Neural cell (in vitro differentiated cells): ENCODE results near the gene TMEM39A. TPM values are rescaled to one million over a fixed set of nuclear protein-coding genes. Genes with fewer than 3 reads are reported as not detected.

ENCODE experiments used
- H2AFZ ChIP-seq: fragments of 200-600, 300-800 bp; sonication (generic), shearing (Covaris generic); 2 replicates; pipeline ENCODE4 v1.6.0; 2014; ENCODE audit warnings: low read depth, mild to moderate bottlenecking, antibody characterized with exemption, low read length, moderate library complexity
- H3F3A ChIP-seq: fragments of 200-600 bp; shearing (Covaris generic); 2 replicates; pipeline ENCODE4 v1.6.1; 2016; ENCODE audit warnings: mild to moderate bottlenecking, moderate library complexity, mixed read lengths, antibody characterized with exemption, low read length; ENCODE audit not compliant: insufficient read depth, poor library complexity, severe bottlenecking
- H3K27ac ChIP-seq: fragments of 200-600, 300-800 bp; sonication (generic), shearing (Covaris generic); 2 replicates; pipeline ENCODE4 v1.5.1; 2014; ENCODE audit warnings: mild to moderate bottlenecking, low read length, moderate library complexity
- H3K27me3 ChIP-seq: fragments of 300-800, 200-600 bp; sonication (generic), shearing (Covaris generic); 2 replicates; pipeline ENCODE4 v1.6.0; 2014; ENCODE audit warnings: mild to moderate bottlenecking, low read depth, low read length, moderate library complexity; ENCODE audit not compliant: insufficient read depth
- H3K36me3 ChIP-seq: fragments of 300-800, 200-600 bp; sonication (generic), shearing (Covaris generic); 2 replicates; pipeline ENCODE4 v1.5.1; 2014; ENCODE audit warnings: mild to moderate bottlenecking, antibody characterized with exemption, low read length, moderate library complexity; ENCODE audit not compliant: insufficient read depth
- H3K4me2 ChIP-seq: fragments of 300-800, 200-600 bp; sonication (generic), shearing (Covaris generic); 2 replicates; pipeline ENCODE4 v1.6.0; 2014; ENCODE audit warnings: mild to moderate bottlenecking, low read length
- H3K4me3 ChIP-seq: fragments of 300-800, 200-600 bp; sonication (generic), shearing (Covaris generic); 2 replicates; pipeline ENCODE4 v1.5.1; 2014; ENCODE audit warnings: mild to moderate bottlenecking, low read length, moderate library complexity
- H3K79me2 ChIP-seq: fragments of 200-600 bp; shearing (Covaris generic); replicated peaks from 2 replicates; pipeline ENCODE4 v1.6.0; 2014; ENCODE audit warnings: mild to moderate bottlenecking, low read length, moderate library complexity; ENCODE audit not compliant: insufficient read depth
- H3K9ac ChIP-seq: fragments of 300-800, 200-600 bp; sonication (generic), shearing (Covaris generic); 2 replicates; pipeline ENCODE4 v1.6.1; 2016; ENCODE audit warnings: mild to moderate bottlenecking, low read length, mixed read lengths
- H3K9me2 ChIP-seq: fragments of 200-600 bp; shearing (Covaris generic); 2 replicates; pipeline ENCODE4 v1.6.1; 2016; ENCODE audit warnings: mild to moderate bottlenecking, low read length, mixed read lengths; ENCODE audit not compliant: insufficient read depth
- H3K9me3 ChIP-seq: fragments of 200-600, 300-800 bp; sonication (generic), shearing (Covaris generic); 2 replicates; pipeline ENCODE4 v1.6.1; 2016; ENCODE audit warnings: mild to moderate bottlenecking, mixed run types, low read length, moderate library complexity, mixed read lengths
- H4K20me1 ChIP-seq: fragments of 200-600 bp; shearing (Covaris generic); 2 replicates; pipeline ENCODE4 v1.6.1; 2016; ENCODE audit warnings: mild to moderate bottlenecking, mixed run types; ENCODE audit not compliant: insufficient read depth
- EP300 ChIP-seq: fragments of 450-650 bp; conservative IDR thresholded peaks from 2 replicates; pipeline ENCODE4 v1.6.1; 2014; ENCODE audit warnings: antibody characterized with exemption, mild to moderate bottlenecking, moderate library complexity; ENCODE audit not compliant: poor library complexity, severe bottlenecking
- EZH2 ChIP-seq: fragments of 200-600, 300-800 bp; shearing (Covaris generic), sonication (generic); IDR thresholded peaks from 2 replicates; pipeline ENCODE4 v1.6.1; 2014; ENCODE audit warnings: antibody characterized with exemption, low read length, borderline replicate concordance, mild to moderate bottlenecking; ENCODE audit not compliant: insufficient read depth, poor library complexity, severe bottlenecking
- MXI1 ChIP-seq: fragments of 450-650 bp; conservative IDR thresholded peaks from 2 replicates; pipeline ENCODE4 v1.6.1; 2014; ENCODE audit warnings: antibody characterized with exemption, mild to moderate bottlenecking; ENCODE audit not compliant: poor library complexity, severe bottlenecking
- POLR2AphosphoS5 ChIP-seq: IDR thresholded peaks from 2 replicates; pipeline ENCODE4 v1.6.1; 2012
- RAD21 ChIP-seq: fragments of 450-650 bp; conservative IDR thresholded peaks from 2 replicates; pipeline ENCODE4 v1.6.1; 2014; ENCODE audit warnings: antibody characterized with exemption, mild to moderate bottlenecking, moderate library complexity
- SMC3 ChIP-seq: fragments of 450-650 bp; conservative IDR thresholded peaks from 2 replicates; pipeline ENCODE4 v1.6.1; 2014; ENCODE audit warnings: antibody characterized with exemption, mild to moderate bottlenecking, moderate library complexity; ENCODE audit not compliant: poor library complexity
- TAF1 ChIP-seq: IDR thresholded peaks from 2 replicates; pipeline ENCODE4 v1.6.1; 2012; ENCODE audit warnings: low read depth
- polyA plus RNA-seq: library from polyadenylated mRNA; depleted of rRNA; stranded (reverse); fragments of >200 nt; gene quantifications from 2 replicates; pipeline ENCODE4 v1.2.3, GENCODE V29; 2014
- TF ChIP-seq, protein P1 (sequence below): IDR thresholded peaks from 2 replicates; pipeline ENCODE4 v1.6.1; 2012; ENCODE audit warnings: borderline replicate concordance
- TF ChIP-seq, protein P2 (sequence below): fragments of 450-650 bp; IDR thresholded peaks from 2 replicates; pipeline ENCODE4 v1.5.1; 2014; ENCODE audit warnings: antibody characterized with exemption, mild to moderate bottlenecking, moderate library complexity; ENCODE audit not compliant: poor library complexity, severe bottlenecking

TMEM39A gene
- polyA plus RNA-seq, 1 donor from 2014 or later, result 21.1 TPM

GRCh38 chr3:119508172-119508845 is 44.9 kb upstream of the TMEM39A start:
- no peak overlapping the region for H3K4me2 ChIP-seq
- H4K20me1 ChIP-seq, result no peaks in the 10 kb centered on the region
- no peak overlapping the region for H3K9ac ChIP-seq
- H3K36me3 ChIP-seq, result no peaks in the 10 kb centered on the region
- no peak overlapping the region for H3K27ac ChIP-seq
- no peaks in the 10 kb centered on the region for H3F3A ChIP-seq
- no peaks in the 10 kb centered on the region for H3K9me2 ChIP-seq
- no peak overlapping the region for H2AFZ ChIP-seq
- no peak overlapping the region for H3K4me3 ChIP-seq
- no peak for TF ChIP-seq EZH2
- no peak for TF ChIP-seq TAF1
- TF ChIP-seq, protein P1, sequence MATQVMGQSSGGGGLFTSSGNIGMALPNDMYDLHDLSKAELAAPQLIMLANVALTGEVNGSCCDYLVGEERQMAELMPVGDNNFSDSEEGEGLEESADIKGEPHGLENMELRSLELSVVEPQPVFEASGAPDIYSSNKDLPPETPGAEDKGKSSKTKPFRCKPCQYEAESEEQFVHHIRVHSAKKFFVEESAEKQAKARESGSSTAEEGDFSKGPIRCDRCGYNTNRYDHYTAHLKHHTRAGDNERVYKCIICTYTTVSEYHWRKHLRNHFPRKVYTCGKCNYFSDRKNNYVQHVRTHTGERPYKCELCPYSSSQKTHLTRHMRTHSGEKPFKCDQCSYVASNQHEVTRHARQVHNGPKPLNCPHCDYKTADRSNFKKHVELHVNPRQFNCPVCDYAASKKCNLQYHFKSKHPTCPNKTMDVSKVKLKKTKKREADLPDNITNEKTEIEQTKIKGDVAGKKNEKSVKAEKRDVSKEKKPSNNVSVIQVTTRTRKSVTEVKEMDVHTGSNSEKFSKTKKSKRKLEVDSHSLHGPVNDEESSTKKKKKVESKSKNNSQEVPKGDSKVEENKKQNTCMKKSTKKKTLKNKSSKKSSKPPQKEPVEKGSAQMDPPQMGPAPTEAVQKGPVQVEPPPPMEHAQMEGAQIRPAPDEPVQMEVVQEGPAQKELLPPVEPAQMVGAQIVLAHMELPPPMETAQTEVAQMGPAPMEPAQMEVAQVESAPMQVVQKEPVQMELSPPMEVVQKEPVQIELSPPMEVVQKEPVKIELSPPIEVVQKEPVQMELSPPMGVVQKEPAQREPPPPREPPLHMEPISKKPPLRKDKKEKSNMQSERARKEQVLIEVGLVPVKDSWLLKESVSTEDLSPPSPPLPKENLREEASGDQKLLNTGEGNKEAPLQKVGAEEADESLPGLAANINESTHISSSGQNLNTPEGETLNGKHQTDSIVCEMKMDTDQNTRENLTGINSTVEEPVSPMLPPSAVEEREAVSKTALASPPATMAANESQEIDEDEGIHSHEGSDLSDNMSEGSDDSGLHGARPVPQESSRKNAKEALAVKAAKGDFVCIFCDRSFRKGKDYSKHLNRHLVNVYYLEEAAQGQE, result no peak
- TF ChIP-seq RAD21, result no peak
- TF ChIP-seq SMC3, result no peak
- TF ChIP-seq, protein P2, sequence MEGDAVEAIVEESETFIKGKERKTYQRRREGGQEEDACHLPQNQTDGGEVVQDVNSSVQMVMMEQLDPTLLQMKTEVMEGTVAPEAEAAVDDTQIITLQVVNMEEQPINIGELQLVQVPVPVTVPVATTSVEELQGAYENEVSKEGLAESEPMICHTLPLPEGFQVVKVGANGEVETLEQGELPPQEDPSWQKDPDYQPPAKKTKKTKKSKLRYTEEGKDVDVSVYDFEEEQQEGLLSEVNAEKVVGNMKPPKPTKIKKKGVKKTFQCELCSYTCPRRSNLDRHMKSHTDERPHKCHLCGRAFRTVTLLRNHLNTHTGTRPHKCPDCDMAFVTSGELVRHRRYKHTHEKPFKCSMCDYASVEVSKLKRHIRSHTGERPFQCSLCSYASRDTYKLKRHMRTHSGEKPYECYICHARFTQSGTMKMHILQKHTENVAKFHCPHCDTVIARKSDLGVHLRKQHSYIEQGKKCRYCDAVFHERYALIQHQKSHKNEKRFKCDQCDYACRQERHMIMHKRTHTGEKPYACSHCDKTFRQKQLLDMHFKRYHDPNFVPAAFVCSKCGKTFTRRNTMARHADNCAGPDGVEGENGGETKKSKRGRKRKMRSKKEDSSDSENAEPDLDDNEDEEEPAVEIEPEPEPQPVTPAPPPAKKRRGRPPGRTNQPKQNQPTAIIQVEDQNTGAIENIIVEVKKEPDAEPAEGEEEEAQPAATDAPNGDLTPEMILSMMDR, result no peak
- no peak for TF ChIP-seq POLR2AphosphoS5
- TF ChIP-seq MXI1, result no peak
- no peak for TF ChIP-seq EP300
- no peaks in the 10 kb centered on the region for H3K9me3 ChIP-seq
- no peaks in the 10 kb centered on the region for H3K79me2 ChIP-seq
- H3K27me3 ChIP-seq, result no peaks in the 10 kb centered on the region

DNA sequence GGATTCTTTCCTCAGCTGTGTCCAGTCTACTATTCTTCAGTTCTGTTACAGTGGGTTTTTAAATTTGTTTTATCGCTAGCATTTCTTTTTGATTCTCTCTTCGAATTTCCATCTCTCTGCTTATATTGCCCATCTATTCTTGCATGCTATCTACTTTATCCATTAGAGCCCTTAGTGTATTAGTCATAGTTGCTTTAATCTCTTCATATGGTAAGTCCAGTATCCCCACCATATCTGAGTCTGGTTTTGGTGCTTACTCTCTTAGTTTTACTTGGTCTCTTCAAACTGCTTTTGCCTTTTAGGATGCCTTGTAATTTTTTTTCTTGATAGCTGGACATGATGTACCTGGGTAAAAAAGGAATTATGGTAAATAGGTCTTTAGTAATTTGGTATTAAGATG is 44.0 kb upstream of the TMEM39A start:
- H3K27ac ChIP-seq, result no peak overlapping the region
- no peaks in the 10 kb centered on the region for H3K9me2 ChIP-seq
- H4K20me1 ChIP-seq, result no peaks in the 10 kb centered on the region
- no peak for TF ChIP-seq RAD21
- no peak for TF ChIP-seq MXI1
- no peak for TF ChIP-seq TAF1
- no peak for TF ChIP-seq EZH2
- TF ChIP-seq, protein P2, result no peak
- no peaks in the 10 kb centered on the region for H3F3A ChIP-seq
- no peak overlapping the region for H3K9ac ChIP-seq
- no peaks in the 10 kb centered on the region for H3K36me3 ChIP-seq
- H2AFZ ChIP-seq, result no peak overlapping the region
- no peaks in the 10 kb centered on the region for H3K79me2 ChIP-seq
- no peak overlapping the region for H3K4me3 ChIP-seq
- H3K9me3 ChIP-seq, result no peaks in the 10 kb centered on the region
- H3K4me2 ChIP-seq, result no peak overlapping the region
- H3K27me3 ChIP-seq, result no peaks in the 10 kb centered on the region
